COLO668 (cell line): ENCODE data around the gene DEGS2.

Source experiments
- DNase-seq: peaks from one replicate; lab custom pipeline; 2025; ENCODE audit not compliant: unreplicated experiment; lab: John Stamatoyannopoulos, UW

DEGS2 gene

GRCh38 chr14:100149851-100150611 is 9.4 kb downstream of the DEGS2 start:
- no peak for DNase-seq

GRCh38 chr14:100148837-100149731 is 10.4 kb downstream of the DEGS2 start:
- no peak for DNase-seq

GRCh38 chr14:100147691-100148464 is 11.6 kb downstream of the DEGS2 start:
- no peak for DNase-seq

- no peak for DNase-seq
Observed at GRCh38 chr14:100147181-100147631, 12.2 kb downstream of the DEGS2 start.

GRCh38 chr14:100146531-100147091 is 12.8 kb downstream of the DEGS2 start:
- DNase-seq, result peak; percentile 11

GRCh38 chr14:100145682-100146464 is 13.6 kb downstream of the DEGS2 start:
- DNase-seq, result no peak

- no peak for DNase-seq
Observed at GRCh38 chr14:100144996-100145646, 14.3 kb downstream of the DEGS2 start.

GRCh38 chr14:100144645-100144995 is 14.8 kb downstream of the DEGS2 start:
- no peak for DNase-seq

GRCh38 chr14:100143934-100144333 is 15.5 kb downstream of the DEGS2 start:
- no peak for DNase-seq

GRCh38 chr14:100143523-100143922 is 15.9 kb downstream of the DEGS2 start:
- no peak for DNase-seq

- DNase-seq, result no peak
Observed at GRCh38 chr14:100142073-100143040, 17.1 kb downstream of the DEGS2 start.

GRCh38 chr14:100141098-100141497 is 18.3 kb downstream of the DEGS2 start:
- no peak for DNase-seq

- DNase-seq, result no peak
Observed at GRCh38 chr14:100140452-100141078, 18.9 kb downstream of the DEGS2 start.

GRCh38 chr14:100138955-100139354 is 20.5 kb downstream of the DEGS2 start:
- DNase-seq, result no peak

GRCh38 chr14:100138082-100138787 is 21.2 kb downstream of the DEGS2 start:
- no peak for DNase-seq

- DNase-seq, result no peak
Observed at GRCh38 chr14:100137173-100137572, 22.3 kb downstream of the DEGS2 start.

- no peak for DNase-seq
Observed at GRCh38 chr14:100135784-100136183, 23.7 kb downstream of the DEGS2 start.
